ENCODE results near the gene SPAG5. TPM values are rescaled to one million over a fixed set of nuclear protein-coding genes. Genes with fewer than 3 reads are reported as not detected.

The SPAG5 gene
- total RNA-seq, 2 donors from 2014 or later = 4.6 to 17.3 TPM

DNA sequence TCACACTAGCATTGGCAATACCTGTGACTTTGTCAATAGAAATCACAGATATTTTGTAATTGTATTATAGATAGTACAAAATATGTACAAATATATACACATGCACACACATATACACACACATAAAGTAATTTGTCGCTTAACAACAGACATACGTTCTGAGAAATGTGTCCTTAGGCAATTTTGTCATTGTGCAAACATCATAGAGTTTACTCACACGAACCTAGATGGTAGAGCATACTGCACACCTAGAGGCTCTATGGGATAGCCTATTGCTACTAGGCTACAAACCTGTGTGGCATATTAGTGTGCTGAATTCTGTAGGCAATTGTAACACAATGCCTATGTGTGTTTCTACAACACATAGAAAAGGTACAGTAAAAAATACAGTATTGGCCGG, 57.4 kb downstream of the SPAG5 start:
- no peak overlapping the region for H3K4me3 ChIP-seq
- H3K9me3 ChIP-seq = no peaks in the 10 kb centered on the region
- H3K4me1 ChIP-seq (replicated peaks) = no peaks in the 10 kb centered on the region
- no peak for DNase-seq (ENCODE audit: low spot score)
- H3K36me3 ChIP-seq = no peaks in the 10 kb centered on the region
- intact Hi-C loops (cut with DNase I) = loop anchor here (5.0 kb wide), 1 partner anchor 44 kb away; no protein-coding TSS in a partner anchor
- H3K27ac ChIP-seq = no peak overlapping the region
- WGBS = 83% methylated on average over 4 of the region's 4 CpGs
- TF ChIP-seq, protein P1, sequence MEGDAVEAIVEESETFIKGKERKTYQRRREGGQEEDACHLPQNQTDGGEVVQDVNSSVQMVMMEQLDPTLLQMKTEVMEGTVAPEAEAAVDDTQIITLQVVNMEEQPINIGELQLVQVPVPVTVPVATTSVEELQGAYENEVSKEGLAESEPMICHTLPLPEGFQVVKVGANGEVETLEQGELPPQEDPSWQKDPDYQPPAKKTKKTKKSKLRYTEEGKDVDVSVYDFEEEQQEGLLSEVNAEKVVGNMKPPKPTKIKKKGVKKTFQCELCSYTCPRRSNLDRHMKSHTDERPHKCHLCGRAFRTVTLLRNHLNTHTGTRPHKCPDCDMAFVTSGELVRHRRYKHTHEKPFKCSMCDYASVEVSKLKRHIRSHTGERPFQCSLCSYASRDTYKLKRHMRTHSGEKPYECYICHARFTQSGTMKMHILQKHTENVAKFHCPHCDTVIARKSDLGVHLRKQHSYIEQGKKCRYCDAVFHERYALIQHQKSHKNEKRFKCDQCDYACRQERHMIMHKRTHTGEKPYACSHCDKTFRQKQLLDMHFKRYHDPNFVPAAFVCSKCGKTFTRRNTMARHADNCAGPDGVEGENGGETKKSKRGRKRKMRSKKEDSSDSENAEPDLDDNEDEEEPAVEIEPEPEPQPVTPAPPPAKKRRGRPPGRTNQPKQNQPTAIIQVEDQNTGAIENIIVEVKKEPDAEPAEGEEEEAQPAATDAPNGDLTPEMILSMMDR (IDR thresholded peaks at IDR 0.05) = no peak
- TF ChIP-seq POLR2AphosphoS5 (IDR thresholded peaks at IDR 0.05) (no peak), POLR2A (IDR thresholded peaks at IDR 0.05) (no peak)
- no peaks in the 10 kb centered on the region for H3K27me3 ChIP-seq (replicated peaks; ENCODE audit: insufficient read depth)

GRCh38 chr17:28540231-28540630, 58.6 kb downstream of the SPAG5 start:
- H3K27ac ChIP-seq = no peak overlapping the region
- intact Hi-C loops (cut with DNase I) = loop anchor here (5.0 kb wide), 1 partner anchor 43 kb away; no protein-coding TSS in a partner anchor
- H3K4me3 ChIP-seq = no peak overlapping the region
- H3K36me3 ChIP-seq = no peaks in the 10 kb centered on the region
- no peaks in the 10 kb centered on the region for H3K4me1 ChIP-seq (replicated peaks)
- TF ChIP-seq, protein P1 (IDR thresholded peaks at IDR 0.05) = no peak
- TF ChIP-seq POLR2A (IDR thresholded peaks at IDR 0.05) (no peak), POLR2AphosphoS5 (IDR thresholded peaks at IDR 0.05) (no peak)
- no peaks in the 10 kb centered on the region for H3K27me3 ChIP-seq (replicated peaks; ENCODE audit: insufficient read depth)
- no peak for DNase-seq (ENCODE audit: low spot score)
- WGBS = 71% methylated on average over 4 of the region's 4 CpGs
- no peaks in the 10 kb centered on the region for H3K9me3 ChIP-seq

- Histone ChIP-seq H3K4me1 (replicated peaks) (no peaks in the 10 kb centered on the region), H3K9me3 (no peaks in the 10 kb centered on the region), H3K27ac (no peak overlapping the region), H3K4me3 (no peak overlapping the region), H3K36me3 (no peaks in the 10 kb centered on the region), H3K27me3 (replicated peaks; ENCODE audit: insufficient read depth) (no peaks in the 10 kb centered on the region)
- intact Hi-C loops (cut with DNase I) = no loop called here
- no peak for DNase-seq (ENCODE audit: low spot score)
- WGBS = 85% methylated on average over 14 of the region's 14 CpGs
- no peak for TF ChIP-seq POLR2AphosphoS5 (IDR thresholded peaks at IDR 0.05)
- TF ChIP-seq, protein P1 (IDR thresholded peaks at IDR 0.05) = no peak
- no peak for TF ChIP-seq POLR2A (IDR thresholded peaks at IDR 0.05)
These were observed 60.4 kb downstream of the SPAG5 start for GRCh38 chr17:28538296-28538895.

GRCh38 chr17:28537219-28537610, 61.6 kb downstream of the SPAG5 start:
- no peak for DNase-seq (ENCODE audit: low spot score)
- no peaks in the 10 kb centered on the region for H3K36me3 ChIP-seq
- no peak overlapping the region for H3K4me3 ChIP-seq
- H3K4me1 ChIP-seq (replicated peaks) = no peaks in the 10 kb centered on the region
- WGBS = 78% methylated on average over 12 of the region's 12 CpGs
- TF ChIP-seq POLR2A (IDR thresholded peaks at IDR 0.05) (no peak), POLR2AphosphoS5 (IDR thresholded peaks at IDR 0.05) (no peak)
- TF ChIP-seq, protein P1 (IDR thresholded peaks at IDR 0.05) = no peak
- H3K27me3 ChIP-seq (replicated peaks; ENCODE audit: insufficient read depth) = no peaks in the 10 kb centered on the region
- no peak overlapping the region for H3K27ac ChIP-seq
- H3K9me3 ChIP-seq = no peaks in the 10 kb centered on the region
- intact Hi-C loops (cut with DNase I) = no loop called here

DNA sequence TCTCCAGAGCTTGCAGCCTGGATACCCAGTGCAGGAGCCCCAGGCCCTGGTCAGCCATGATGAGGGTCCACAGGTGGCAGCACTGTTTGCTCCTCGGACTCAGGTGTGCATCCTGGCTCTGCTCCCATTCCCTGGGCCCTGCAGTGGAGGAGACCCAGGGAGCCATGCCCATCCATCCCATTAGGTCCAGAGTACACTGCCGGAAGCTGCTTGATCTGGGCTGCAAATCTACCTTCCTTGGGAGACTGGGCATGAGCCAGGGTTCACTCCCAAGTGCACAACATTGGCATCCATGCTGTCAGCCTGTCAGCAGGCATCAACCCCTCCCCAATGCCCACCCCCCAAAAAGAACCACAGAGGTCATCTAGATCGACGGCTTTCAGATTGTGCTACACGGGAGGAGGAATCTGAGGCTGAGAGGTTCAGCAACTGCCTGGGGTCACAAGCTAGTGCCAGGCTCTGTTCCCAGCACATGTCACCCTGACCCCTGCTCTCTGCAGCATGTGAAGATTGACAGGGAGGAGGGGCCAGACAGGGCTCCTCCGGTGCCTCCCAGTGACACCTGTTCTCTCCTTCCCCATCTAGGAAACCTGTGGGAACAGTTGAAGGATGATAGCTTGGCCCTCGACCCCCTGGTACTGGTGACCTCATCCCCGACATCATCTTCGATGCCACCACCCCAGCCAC, 62.1 kb downstream of the SPAG5 start:
- TF ChIP-seq, protein P1 (IDR thresholded peaks at IDR 0.05) = no peak
- TF ChIP-seq POLR2A (IDR thresholded peaks at IDR 0.05) (no peak), POLR2AphosphoS5 (IDR thresholded peaks at IDR 0.05) (no peak)
- Histone ChIP-seq H3K36me3 (no peaks in the 10 kb centered on the region), H3K27ac (no peak overlapping the region), H3K4me1 (replicated peaks) (no peaks in the 10 kb centered on the region), H3K4me3 (no peak overlapping the region), H3K9me3 (no peaks in the 10 kb centered on the region), H3K27me3 (replicated peaks; ENCODE audit: insufficient read depth) (no peaks in the 10 kb centered on the region)
- no peak for DNase-seq (ENCODE audit: low spot score)
- intact Hi-C loops (cut with DNase I) = no loop called here
- WGBS = 72% methylated on average over 9 of the region's 9 CpGs

All from prostate gland (tissue), 2 donors.